ENCODE measurements around the gene TMEM219. TPM values are rescaled to one million over a fixed set of nuclear protein-coding genes. Genes with fewer than 3 reads are reported as not detected.
"Not testable (repeated sequence)": the region's sequence is repeated elsewhere in the genome, so short reads cannot be mapped to it uniquely, and the experiment has no call there.

TMEM219 gene
- total and polyA plus RNA-seq, 4 donors = 25.5 to 75.9 (median 46.9) TPM

- no peak for DNase-seq (ENCODE audit: low spot score)
- Histone ChIP-seq H3K27me3 (ENCODE audit: control insufficient read depth in 4 of 4, insufficient read depth in 4 of 4, low read length in 3 of 4) (no peaks in the 10 kb centered on the region), H3K36me3 (ENCODE audit: control insufficient read depth in 4 of 4, insufficient read depth in 3 of 4, low read depth in 1 of 4, low read length in 3 of 4) (no peaks in the 10 kb centered on the region), H3K27ac (ENCODE audit: low read depth in 1 of 2, low read length in 2 of 2) (no peak overlapping the region), H3K4me3 (ENCODE audit: low read depth in 1 of 3, low read length in 3 of 3) (no peak overlapping the region), H3K9me3 (ENCODE audit: control insufficient read depth in 4 of 4, low read length in 3 of 4) (no peaks in the 10 kb centered on the region), H3K9ac (ENCODE audit: low read depth in 1 of 2, low read length in 2 of 2) (no peak overlapping the region), H3K4me1 (ENCODE audit: control insufficient read depth in 4 of 4, insufficient read depth in 4 of 4, low read length in 3 of 4) (peaks cover 2 to 17% (median 8%) of the 10 kb centered on the region in 4 donors)
- TF ChIP-seq NR2F2 (IDR thresholded peaks at IDR 0.05) (no peak), JUND (IDR thresholded peaks at IDR 0.05) (no peak), ZBTB33 (IDR thresholded peaks at IDR 0.05) (no peak), YY1 (IDR thresholded peaks at IDR 0.05) (no peak)
- 85% methylated on average over 9 of the region's 9 CpGs for WGBS
Measured at GRCh38 chr16:29959293-29959692, 2.6 kb upstream of the TMEM219 start.

GRCh38 chr16:29959821-29960220, 2.1 kb upstream of the TMEM219 start:
- DNase-seq (ENCODE audit: low spot score) = not testable (repeated sequence)

GRCh38 chr16:29961127-29961478, 776 bp upstream of the TMEM219 start:
- 66% methylated on average over 10 of the region's 10 CpGs for WGBS
- Histone ChIP-seq H3K27ac (ENCODE audit: low read depth in 1 of 2, low read length in 2 of 2) (peak overlapping the region in 1 of 2 donors; percentile 65), H3K9ac (ENCODE audit: low read depth in 1 of 2, low read length in 2 of 2) (peak overlapping the region; percentile 5 to 52), H3K27me3 (ENCODE audit: control insufficient read depth in 4 of 4, insufficient read depth in 4 of 4, low read length in 3 of 4) (no peaks in the 10 kb centered on the region), H3K9me3 (ENCODE audit: control insufficient read depth in 4 of 4, low read length in 3 of 4) (no peaks in the 10 kb centered on the region), H3K4me1 (ENCODE audit: control insufficient read depth in 4 of 4, insufficient read depth in 4 of 4, low read length in 3 of 4) (peaks cover 2 to 22% (median 13%) of the 10 kb centered on the region in 4 donors), H3K36me3 (ENCODE audit: control insufficient read depth in 4 of 4, insufficient read depth in 3 of 4, low read depth in 1 of 4, low read length in 3 of 4) (no peaks in the 10 kb centered on the region), H3K4me3 (ENCODE audit: low read depth in 1 of 3, low read length in 3 of 3) (peak overlapping the region in 2 of 3 donors; percentile 81 to 90)
- TF ChIP-seq GABPA (IDR thresholded peaks at IDR 0.05 in 1 of 2, conservative IDR thresholded peaks at IDR 0.05 in 1 of 2) = no peak
- no peak for TF ChIP-seq MAX (IDR thresholded peaks at IDR 0.05)
- no peak for TF ChIP-seq EGR1 (IDR thresholded peaks at IDR 0.05; ENCODE audit: low read depth in 2 of 2)
- no peak for TF ChIP-seq YY1 (IDR thresholded peaks at IDR 0.05)
- no peak for TF ChIP-seq RXRA (IDR thresholded peaks at IDR 0.05)
- TF ChIP-seq FOXA1 (IDR thresholded peaks at IDR 0.05) = no peak
- no peak for TF ChIP-seq SP1 (IDR thresholded peaks at IDR 0.05)
- no peak for TF ChIP-seq ZBTB33 (IDR thresholded peaks at IDR 0.05)
- no peak for TF ChIP-seq ATF3 (IDR thresholded peaks at IDR 0.05)
- no peak for TF ChIP-seq REST (IDR thresholded peaks at IDR 0.05)
- no peak for TF ChIP-seq HNF4G (IDR thresholded peaks at IDR 0.05)
- no peak for TF ChIP-seq NR2F2 (IDR thresholded peaks at IDR 0.05)
- TF ChIP-seq JUND (IDR thresholded peaks at IDR 0.05) = no peak
- TF ChIP-seq FOXA2 (IDR thresholded peaks at IDR 0.05) = no peak
- no peak for TF ChIP-seq TAF1 (conservative IDR thresholded peaks at IDR 0.05)
- no peak for TF ChIP-seq HNF4A (conservative IDR thresholded peaks at IDR 0.05)
- TF ChIP-seq CTCF (IDR thresholded peaks at IDR 0.05; ENCODE audit: low read depth, low read length, missing input control) = no peak
- no peak for TF ChIP-seq RAD21 (IDR thresholded peaks at IDR 0.05)
- DNase-seq (ENCODE audit: low spot score) = no peak

More at GRCh38 chr16:29959821-29960220, 2.1 kb upstream of the TMEM219 start:
- H3K9me3 ChIP-seq (ENCODE audit: control insufficient read depth in 4 of 4, low read length in 3 of 4); H3K27me3 ChIP-seq (ENCODE audit: control insufficient read depth in 4 of 4, insufficient read depth in 4 of 4, low read length in 3 of 4); H3K27ac ChIP-seq (ENCODE audit: low read depth in 1 of 2, low read length in 2 of 2); H3K9ac ChIP-seq (ENCODE audit: low read depth in 1 of 2, low read length in 2 of 2); H3K36me3 ChIP-seq (ENCODE audit: control insufficient read depth in 4 of 4, insufficient read depth in 3 of 4, low read depth in 1 of 4, low read length in 3 of 4); H3K4me3 ChIP-seq (ENCODE audit: low read depth in 1 of 3, low read length in 3 of 3): not testable (repeated sequence)
- peaks cover 2 to 20% (median 11%) of the 10 kb centered on the region in 4 donors for H3K4me1 ChIP-seq (ENCODE audit: control insufficient read depth in 4 of 4, insufficient read depth in 4 of 4, low read length in 3 of 4)
- 96% methylated on average over 4 of the region's 4 CpGs for WGBS
